GM19463 (cell line): ENCODE results near the gene IGDCC3.
"Not testable (repeated sequence)": the region's sequence is repeated elsewhere in the genome, so short reads cannot be mapped to it uniquely, and the experiment has no call there.

Experiments
- ATAC-seq: cut with Tn5 transposase; IDR thresholded peaks from one replicate; pipeline ENCODE4 v1.9.1; 2021; ENCODE audit warnings: mild to moderate bottlenecking, moderate library complexity; ENCODE audit not compliant: unreplicated experiment

IGDCC3 gene

DNA sequence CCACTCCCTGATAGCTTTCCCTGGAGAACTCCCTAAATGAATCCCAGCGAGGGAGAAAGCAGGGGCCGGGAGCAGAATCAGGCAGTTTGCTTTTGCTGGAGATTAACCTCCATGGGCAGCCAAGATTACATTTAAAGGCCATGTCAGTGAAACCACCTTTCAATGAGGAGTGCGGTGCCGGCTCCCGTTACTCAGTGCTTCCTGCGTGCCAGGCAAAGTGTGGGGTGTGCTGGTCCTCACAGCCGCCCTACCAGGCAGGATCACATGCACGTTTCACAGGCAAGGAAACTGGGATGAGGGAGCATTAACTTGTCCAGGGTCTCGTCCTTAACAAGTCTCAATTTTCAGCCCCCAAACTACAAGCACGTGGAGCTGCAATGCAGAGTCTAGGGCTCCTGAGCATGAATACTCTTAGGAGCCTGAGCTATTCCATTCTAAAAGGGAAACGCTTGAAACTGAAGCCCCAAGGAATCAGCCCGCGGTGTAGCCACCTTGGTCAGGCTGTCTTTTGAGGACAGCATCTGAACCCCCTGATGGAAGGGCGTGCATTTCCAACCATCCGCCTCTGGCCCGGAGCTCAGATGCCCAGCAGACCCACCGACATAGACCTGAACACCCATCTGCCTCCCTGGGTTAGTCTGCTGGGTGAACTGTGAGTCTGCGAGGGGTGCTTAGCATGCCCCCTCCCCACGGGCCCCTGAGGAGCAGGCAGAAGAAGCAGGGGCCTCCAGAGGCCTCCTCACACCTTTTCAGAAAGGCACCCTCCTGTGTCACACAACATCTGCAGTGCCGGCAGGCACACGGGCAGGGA lies 5.6 kb downstream of the IGDCC3 start:
- ATAC-seq, result no peak

DNA sequence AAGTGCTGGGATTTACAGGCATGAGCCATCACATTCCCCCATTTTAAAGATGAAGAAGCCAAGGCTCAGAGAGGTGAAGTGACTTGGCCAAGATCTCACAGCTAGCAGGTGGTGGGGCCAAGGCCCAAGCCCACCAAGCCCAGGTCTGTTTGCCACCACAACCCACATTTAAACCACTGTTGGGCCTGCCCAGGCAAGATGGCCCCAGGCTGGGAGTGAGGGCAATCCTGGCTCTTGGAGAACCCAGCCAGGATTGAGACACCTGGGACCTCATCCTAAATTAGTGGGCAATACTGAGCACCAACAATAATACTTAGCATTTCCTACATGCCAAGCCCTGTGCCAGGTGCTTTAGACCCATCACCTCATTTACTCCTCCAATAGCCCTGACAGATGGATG lies 6.9 kb downstream of the IGDCC3 start:
- ATAC-seq, result no peak

DNA sequence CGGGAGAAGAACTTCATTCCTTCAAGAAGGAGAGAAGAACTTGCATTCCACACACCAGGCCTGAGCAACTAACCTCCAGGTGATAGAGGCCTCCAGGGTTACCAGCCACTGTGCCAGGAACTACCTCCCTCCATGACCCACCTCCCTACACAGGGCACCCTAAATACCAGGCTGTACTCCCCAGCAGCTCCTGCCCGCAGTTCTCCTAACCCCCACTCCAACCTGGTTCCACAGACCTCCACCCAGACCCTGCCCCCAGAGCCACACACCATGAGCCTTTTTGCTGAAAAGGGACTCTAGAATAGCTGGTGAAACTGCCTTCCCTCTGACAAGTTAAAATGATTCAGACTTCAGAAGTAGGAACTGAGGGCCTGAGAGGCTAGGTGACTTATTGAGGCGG lies 8.2 kb downstream of the IGDCC3 start:
- ATAC-seq, result no peak

GRCh38 chr15:65369212-65369547 lies 8.6 kb downstream of the IGDCC3 start:
- ATAC-seq, result no peak

- no peak for ATAC-seq
Measured at GRCh38 chr15:65368302-65369211, 9.2 kb downstream of the IGDCC3 start.

DNA sequence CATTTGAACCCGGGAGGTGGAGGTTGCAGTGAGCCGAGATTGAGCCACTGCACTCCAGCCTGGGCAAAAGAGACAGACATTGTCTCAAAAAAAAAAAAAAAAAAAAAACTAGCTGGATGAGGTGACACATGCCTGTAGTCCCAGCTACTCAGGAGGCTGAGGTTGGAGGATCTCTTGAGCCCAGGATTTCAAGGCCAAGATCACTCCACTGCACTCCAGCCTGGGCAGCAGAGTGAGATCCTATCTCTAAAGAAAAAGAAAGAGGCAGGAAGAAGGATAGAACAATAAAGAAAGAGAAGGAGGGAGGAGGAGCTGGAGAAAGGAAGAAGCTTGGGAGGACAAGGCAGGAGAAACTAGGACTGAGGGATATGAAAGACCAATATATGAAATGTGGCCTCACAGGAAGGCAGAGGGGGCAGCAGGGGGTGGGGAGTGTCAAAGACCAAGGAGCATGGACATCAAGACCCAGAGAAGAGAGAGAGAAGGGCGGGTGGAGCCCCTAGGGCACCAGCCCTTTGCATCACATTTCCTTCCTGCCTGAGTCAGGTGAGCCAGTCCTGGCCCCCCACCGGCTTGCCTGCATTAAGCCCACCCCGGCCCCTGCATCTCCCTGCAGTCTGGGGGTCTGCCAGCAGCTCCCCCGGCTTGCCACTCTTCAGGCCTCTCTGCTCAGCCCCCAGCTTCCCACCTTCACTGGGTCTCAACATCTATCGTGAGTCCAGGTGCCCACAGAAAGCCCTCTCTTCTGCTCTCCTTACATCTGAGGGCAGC lies 11.5 kb downstream of the IGDCC3 start:
- no peak for ATAC-seq

GRCh38 chr15:65365229-65365628 lies 12.6 kb downstream of the IGDCC3 start:
- ATAC-seq, result no peak

DNA sequence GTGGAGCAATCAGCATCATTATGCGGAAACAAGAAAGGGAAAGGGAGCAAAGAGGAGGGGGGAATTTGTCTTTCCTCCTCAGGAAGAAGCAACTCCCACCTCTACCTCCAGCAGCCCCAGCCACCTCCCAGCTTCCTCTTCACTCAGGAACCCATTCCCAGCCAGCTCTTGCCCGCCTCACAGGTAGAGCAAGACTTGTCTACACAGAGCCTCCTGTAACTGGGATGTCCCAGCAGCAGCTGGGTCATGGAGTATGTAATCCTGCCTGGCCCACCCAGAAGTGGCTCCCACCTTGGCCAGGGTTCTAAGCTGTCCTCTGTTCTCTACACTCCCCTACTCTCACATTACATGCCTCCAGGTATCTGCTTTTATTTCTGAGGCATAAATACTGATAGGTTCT lies 14.0 kb downstream of the IGDCC3 start:
- no peak for ATAC-seq

DNA sequence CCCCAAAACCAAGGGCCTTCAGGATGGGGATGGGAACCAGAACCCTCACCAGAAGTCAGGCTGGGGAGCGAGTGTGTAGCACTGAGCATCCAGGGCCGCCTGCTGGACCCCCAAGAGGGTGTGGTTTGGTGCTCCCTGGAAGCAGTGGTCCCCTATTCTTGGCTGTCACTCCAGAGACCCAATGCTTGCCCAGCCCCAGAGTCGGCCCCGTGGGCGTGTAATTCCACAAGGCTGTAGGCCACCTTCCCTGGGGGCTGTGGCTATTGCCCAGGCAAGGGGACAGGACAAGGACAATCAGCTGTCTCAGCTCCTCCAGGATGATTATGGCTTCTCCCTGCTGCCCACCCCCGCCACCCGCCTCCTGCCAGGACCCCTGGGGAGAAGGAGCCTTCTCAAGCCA lies 14.5 kb downstream of the IGDCC3 start:
- ATAC-seq, result no peak

DNA sequence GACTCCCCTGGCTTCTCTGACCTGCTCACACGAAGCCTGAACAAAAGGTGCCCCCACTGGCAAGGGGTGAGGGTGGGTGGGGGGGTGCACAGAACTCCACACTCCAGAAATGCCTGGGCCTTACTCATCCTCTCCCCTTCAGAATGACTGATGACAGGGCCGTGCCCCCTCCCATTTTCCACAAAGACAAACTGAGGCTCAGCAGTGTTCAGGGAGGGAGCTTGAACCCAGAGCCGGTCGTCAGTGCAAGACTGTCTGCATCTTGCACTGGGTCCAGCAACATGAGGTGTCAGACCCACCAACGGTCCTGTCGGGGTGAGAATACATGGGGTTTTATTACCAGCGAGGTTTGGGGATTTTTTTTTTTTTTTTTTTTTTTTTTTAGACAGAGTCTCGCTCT lies 15.3 kb downstream of the IGDCC3 start:
- ATAC-seq, result no peak

DNA sequence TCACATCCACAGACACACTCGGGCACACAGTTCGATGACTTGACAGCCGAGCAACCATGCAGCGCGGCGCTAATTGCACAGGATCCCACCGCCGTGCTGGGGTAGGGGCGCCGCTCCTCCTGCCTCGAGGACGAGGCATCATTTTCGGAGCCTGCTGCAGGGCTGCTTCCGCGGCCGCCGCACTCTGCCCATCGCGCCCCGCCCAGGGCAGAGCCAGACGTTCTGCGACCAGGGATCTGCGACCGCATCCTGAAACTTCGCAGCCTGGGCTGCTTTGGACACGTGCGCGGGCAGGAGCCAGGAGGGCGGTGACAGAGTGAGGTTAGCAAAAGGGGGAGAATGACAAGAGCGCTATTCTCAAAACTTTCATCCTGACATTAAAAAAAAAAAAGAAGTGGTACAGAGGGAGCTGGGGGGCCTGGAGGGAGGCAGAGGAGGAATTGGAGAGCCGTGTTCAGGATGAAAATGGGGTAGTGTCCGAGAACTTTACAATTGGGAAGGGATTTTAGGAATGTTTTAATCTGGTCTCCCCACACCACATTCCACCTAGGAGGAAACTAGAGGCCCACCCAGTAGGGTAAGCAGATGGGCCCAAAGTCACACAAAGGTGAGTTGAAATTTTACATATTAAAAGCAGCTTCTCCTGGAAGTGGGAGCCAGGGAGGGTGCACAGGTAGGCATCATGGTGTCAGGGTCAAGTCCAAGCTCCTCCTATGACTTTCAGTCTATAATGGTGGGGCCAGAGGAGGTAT lies 15.9 kb downstream of the IGDCC3 start:
- no peak for ATAC-seq

- ATAC-seq, result no peak
Measured at GRCh38 chr15:65360506-65360905, 17.3 kb downstream of the IGDCC3 start.

DNA sequence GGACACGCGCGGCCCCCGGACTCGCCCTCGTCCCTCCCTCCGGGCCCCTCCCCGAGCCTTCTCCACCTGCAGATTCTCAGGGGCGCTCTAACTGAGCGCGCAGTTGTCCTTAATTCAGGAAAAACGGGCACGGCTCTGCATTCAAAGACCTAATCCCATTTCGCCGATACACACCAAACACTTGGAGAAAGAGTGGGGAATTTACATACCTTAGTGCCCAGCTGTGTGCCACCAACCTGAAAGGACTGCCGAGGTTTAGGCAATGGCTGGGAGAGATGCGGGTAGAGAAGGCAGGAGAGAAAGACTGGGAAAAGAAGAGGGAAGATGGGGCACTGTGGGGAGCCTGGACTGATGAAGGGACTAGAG lies 21.8 kb downstream of the IGDCC3 start:
- ATAC-seq, result no peak

GRCh38 chr15:65355173-65355987 lies 22.4 kb downstream of the IGDCC3 start:
- ATAC-seq, result no peak

- ATAC-seq, result no peak
Measured at GRCh38 chr15:65354835-65355172, 23.0 kb downstream of the IGDCC3 start.

DNA sequence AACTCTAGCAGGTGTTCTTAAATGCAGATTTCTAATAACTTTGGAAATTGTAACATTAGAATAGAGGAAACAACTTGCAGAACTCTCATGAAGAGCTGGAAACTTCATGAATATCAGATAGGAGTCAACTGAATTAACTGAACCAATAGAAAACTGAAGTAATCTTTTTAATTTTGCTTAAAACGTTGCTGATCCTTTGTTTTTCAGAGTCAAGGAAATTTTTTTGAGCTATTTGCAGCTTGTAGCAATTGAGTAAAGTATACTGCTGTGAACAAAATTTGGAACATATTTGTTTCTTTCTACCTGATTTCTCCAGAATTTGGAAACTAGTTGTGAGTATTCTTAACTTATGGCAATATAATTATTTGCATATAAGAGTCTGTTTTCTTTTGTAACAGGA lies 25.8 kb downstream of the IGDCC3 start:
- ATAC-seq, result not testable (repeated sequence)

DNA sequence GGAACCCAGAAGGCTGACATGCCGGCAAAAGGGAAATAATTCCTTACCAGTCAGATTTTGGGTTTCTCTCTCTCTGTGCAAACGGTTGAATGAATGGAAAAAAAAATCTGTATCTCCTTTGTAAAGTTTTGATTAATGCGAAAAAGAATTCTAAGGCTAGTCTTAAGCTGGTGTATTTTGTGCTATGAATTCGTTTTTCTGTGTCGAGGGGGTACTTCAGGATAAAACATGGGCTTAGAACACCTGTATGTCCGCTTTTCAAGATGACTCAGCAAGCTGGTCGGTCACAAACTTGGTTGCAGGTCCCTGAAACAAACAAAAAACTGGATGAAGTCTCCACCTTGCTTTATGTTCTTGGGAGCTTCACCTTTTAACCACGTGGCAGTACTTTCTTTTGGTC lies 28.5 kb downstream of the IGDCC3 start:
- no peak for ATAC-seq

DNA sequence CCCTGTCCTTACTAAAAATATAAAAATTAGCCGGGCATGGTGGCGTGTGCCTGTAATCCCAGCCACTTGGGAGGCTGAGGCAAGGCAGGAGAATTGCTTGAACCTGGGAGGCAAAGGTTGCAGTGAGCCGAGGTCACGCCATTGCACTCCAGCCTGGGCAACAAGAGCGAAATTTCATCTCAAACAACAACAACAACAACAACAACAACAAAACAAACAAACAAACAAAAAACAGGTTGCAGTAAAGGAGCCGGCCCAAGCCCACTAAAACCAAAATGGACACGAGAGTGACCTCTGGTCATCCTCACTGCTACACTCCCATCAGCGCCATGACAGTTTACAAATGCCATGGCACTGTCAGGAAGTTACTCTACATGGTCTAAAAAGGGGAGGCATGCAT lies 30.0 kb downstream of the IGDCC3 start:
- not testable (repeated sequence) for ATAC-seq

- ATAC-seq, result no peak
Measured at GRCh38 chr15:65346856-65347598, 30.8 kb downstream of the IGDCC3 start.
